K562 treated with DMSO at 1 percent for 48 hours (cell line): ENCODE results near the gene DSPP. TPM values are rescaled to one million over a fixed set of nuclear protein-coding genes. Genes with fewer than 3 reads are reported as not detected.

Source experiments
- total RNA-seq: library from RNA; unstranded; fragments of 300-600 nt; gene quantifications from 2 replicates; pipeline ENCODE4 v1.2.3, GENCODE V29; 2022; ENCODE audit warnings: low replicate concordance; ENCODE audit errors: extremely low read depth

The DSPP gene
- not detected in 2 replicates for total RNA-seq

GRCh38 chr4:87608229-87608628 lies at the start of gene DSPP:
TSS of gene DSPP (plus strand) at chr4:87608529. CDS start at chr4:87610909, 2,380 bp downstream.

GRCh38 chr4:87649980-87650379 lies 41.7 kb downstream of the DSPP start, which contains the start of gene DMP1:
TSS of gene DMP1 (plus strand) at chr4:87650280. CDS start at chr4:87656493, 6,213 bp downstream.

Other genes with a start within 250 kb of the DSPP start
- gene HSD17B11, start 217.3 kb upstream of the DSPP start, total RNA-seq, result not detected in 2 replicates
- not detected in 2 replicates for gene NUDT9, start 186.0 kb upstream of the DSPP start, total RNA-seq
- not detected in 2 replicates for gene SPARCL1, start 79.2 kb upstream of the DSPP start, total RNA-seq
- not detected in 2 replicates for gene DMP1, start 41.8 kb downstream of the DSPP start, total RNA-seq
- not detected in 2 replicates for gene IBSP, start 191.0 kb downstream of the DSPP start, total RNA-seq
- not detected in 2 replicates for gene MEPE, start 224.4 kb downstream of the DSPP start, total RNA-seq